ENCODE data around the gene CYB5B.
"Not testable (repeated sequence)": the region's sequence is repeated elsewhere in the genome, so short reads cannot be mapped to it uniquely, and the experiment has no call there.

CYB5B gene

DNA sequence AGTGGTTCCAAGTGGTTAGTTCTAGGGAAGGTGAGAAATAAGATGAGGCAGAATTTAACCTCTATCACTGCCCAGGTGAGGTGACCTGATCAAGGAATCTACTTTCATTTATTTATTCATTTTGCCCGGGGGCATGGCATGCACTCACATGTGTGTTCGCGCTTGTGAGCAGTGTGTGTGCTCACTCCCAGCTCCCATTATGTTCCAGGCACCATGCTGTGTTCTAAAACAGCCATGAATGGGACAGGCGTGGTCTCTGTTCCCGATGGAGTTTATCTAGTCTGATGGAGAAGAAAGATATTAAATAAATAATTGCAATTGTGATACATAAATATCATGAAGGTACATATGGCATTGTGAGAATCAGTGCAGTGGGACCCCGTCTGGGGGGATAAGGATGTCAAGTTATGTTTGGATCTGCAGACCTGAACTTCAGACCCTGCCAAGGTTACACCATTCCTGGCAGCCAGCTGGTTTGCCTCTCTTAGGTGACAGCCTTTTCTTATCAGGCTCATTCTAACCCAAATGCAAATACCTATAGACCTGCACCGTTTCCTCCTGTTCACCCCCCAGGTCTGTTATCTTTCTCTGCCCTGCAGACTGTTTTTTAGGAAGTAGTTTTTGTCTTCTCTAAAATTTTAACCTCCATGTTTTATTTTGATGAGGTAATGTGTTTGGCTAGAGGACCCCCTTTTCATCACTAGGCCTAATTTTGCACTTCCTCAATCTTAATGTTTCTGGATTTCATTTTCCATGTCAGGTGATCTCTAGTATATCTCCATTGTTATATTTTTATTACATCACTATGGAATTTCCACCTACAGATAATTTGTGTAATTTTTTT is 11.8 kb downstream of the CYB5B start:
- peaks cover 84% of the 10 kb centered on the region for H3K36me3 ChIP-seq (ENCODE audit: low read depth)
- H3K27ac ChIP-seq (ENCODE audit: poor library complexity, severe bottlenecking): no peak overlapping the region
- H3K4me3 ChIP-seq (ENCODE audit: severe bottlenecking): no peak overlapping the region
- TF ChIP-seq, protein P1, sequence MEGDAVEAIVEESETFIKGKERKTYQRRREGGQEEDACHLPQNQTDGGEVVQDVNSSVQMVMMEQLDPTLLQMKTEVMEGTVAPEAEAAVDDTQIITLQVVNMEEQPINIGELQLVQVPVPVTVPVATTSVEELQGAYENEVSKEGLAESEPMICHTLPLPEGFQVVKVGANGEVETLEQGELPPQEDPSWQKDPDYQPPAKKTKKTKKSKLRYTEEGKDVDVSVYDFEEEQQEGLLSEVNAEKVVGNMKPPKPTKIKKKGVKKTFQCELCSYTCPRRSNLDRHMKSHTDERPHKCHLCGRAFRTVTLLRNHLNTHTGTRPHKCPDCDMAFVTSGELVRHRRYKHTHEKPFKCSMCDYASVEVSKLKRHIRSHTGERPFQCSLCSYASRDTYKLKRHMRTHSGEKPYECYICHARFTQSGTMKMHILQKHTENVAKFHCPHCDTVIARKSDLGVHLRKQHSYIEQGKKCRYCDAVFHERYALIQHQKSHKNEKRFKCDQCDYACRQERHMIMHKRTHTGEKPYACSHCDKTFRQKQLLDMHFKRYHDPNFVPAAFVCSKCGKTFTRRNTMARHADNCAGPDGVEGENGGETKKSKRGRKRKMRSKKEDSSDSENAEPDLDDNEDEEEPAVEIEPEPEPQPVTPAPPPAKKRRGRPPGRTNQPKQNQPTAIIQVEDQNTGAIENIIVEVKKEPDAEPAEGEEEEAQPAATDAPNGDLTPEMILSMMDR (IDR thresholded peaks at IDR 0.05; ENCODE audit: poor library complexity, severe bottlenecking): no peak
- DNase-seq (ENCODE audit: low spot score) (no peak), ATAC-seq (ENCODE audit: low read depth) (no peak)
- no peaks in the 10 kb centered on the region for H3K4me1 ChIP-seq (ENCODE audit: insufficient read depth, poor library complexity, severe bottlenecking)
- H3K27me3 ChIP-seq (ENCODE audit: insufficient read depth, poor library complexity, severe bottlenecking): no peaks in the 10 kb centered on the region
- H3K9me3 ChIP-seq (ENCODE audit: severe bottlenecking): no peaks in the 10 kb centered on the region

DNA sequence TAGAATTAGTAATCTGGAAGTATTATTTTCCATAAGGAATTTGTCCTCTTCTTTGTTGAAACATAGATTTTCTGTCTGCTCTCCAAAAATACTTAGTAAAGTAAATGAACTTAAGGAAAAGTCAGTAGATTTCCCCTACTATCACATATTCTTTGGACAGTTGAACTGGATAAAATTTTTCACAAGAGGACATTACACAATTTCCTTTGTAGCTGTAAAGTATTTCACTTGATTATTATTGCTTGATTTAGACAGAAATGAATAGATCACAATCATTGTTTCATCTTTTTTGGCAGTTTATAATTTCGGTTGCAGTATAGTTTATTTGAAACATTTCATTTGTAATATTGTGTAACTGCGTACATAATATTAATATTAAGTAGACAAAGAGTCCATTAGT is 12.5 kb downstream of the CYB5B start:
- Histone ChIP-seq H3K4me3 (ENCODE audit: severe bottlenecking) (no peak overlapping the region), H3K36me3 (ENCODE audit: low read depth) (peaks cover 79% of the 10 kb centered on the region), H3K9me3 (ENCODE audit: severe bottlenecking) (no peaks in the 10 kb centered on the region), H3K27ac (ENCODE audit: poor library complexity, severe bottlenecking) (no peak overlapping the region), H3K27me3 (ENCODE audit: insufficient read depth, poor library complexity, severe bottlenecking) (no peaks in the 10 kb centered on the region), H3K4me1 (ENCODE audit: insufficient read depth, poor library complexity, severe bottlenecking) (no peaks in the 10 kb centered on the region)
- no peak for DNase-seq (ENCODE audit: low spot score)
- ATAC-seq (ENCODE audit: low read depth): no peak
- TF ChIP-seq, protein P1 (IDR thresholded peaks at IDR 0.05; ENCODE audit: poor library complexity, severe bottlenecking): no peak

- Histone ChIP-seq H3K27ac (ENCODE audit: poor library complexity, severe bottlenecking) (no peak overlapping the region), H3K36me3 (ENCODE audit: low read depth) (peaks cover 63% of the 10 kb centered on the region), H3K4me1 (ENCODE audit: insufficient read depth, poor library complexity, severe bottlenecking) (peaks cover 7% of the 10 kb centered on the region), H3K4me3 (ENCODE audit: severe bottlenecking) (no peak overlapping the region), H3K27me3 (ENCODE audit: insufficient read depth, poor library complexity, severe bottlenecking) (no peaks in the 10 kb centered on the region), H3K9me3 (ENCODE audit: severe bottlenecking) (no peaks in the 10 kb centered on the region)
- ATAC-seq (ENCODE audit: low read depth) (no peak), DNase-seq (ENCODE audit: low spot score) (no peak)
- TF ChIP-seq, protein P1 (IDR thresholded peaks at IDR 0.05; ENCODE audit: poor library complexity, severe bottlenecking): no peak
Observed at GRCh38 chr16:69438465-69438864, 14.0 kb downstream of the CYB5B start.

DNA sequence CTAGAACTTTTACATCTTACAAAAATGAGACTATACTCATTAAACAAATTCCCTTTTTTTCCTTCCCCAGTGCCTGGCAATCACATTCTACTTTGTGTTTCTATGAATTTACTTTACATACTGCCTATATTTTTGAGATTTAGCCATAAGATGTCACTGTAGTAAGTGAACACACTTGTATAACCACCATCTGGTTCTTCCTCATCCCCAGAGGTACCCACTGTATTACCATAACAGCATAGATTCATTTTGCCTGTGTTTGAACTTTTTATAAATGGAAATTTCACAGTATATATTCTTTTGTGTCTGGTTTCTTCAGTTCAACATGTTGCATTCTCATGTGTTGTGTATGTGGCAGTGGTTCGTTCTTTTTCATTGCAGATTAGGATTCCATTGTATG is 15.8 kb downstream of the CYB5B start:
- TF ChIP-seq, protein P1 (IDR thresholded peaks at IDR 0.05; ENCODE audit: poor library complexity, severe bottlenecking): peak; percentile 7
- ATAC-seq (ENCODE audit: low read depth) (no peak), DNase-seq (ENCODE audit: low spot score) (no peak)
- no peaks in the 10 kb centered on the region for H3K9me3 ChIP-seq (ENCODE audit: severe bottlenecking)
- peaks cover 19% of the 10 kb centered on the region for H3K4me1 ChIP-seq (ENCODE audit: insufficient read depth, poor library complexity, severe bottlenecking)
- no peak overlapping the region for H3K27ac ChIP-seq (ENCODE audit: poor library complexity, severe bottlenecking)
- H3K36me3 ChIP-seq (ENCODE audit: low read depth): peaks cover 52% of the 10 kb centered on the region
- H3K27me3 ChIP-seq (ENCODE audit: insufficient read depth, poor library complexity, severe bottlenecking): no peaks in the 10 kb centered on the region
- no peak overlapping the region for H3K4me3 ChIP-seq (ENCODE audit: severe bottlenecking)

- not testable (repeated sequence) for H3K9me3 ChIP-seq (ENCODE audit: severe bottlenecking); H3K27me3 ChIP-seq (ENCODE audit: insufficient read depth, poor library complexity, severe bottlenecking); ATAC-seq (ENCODE audit: low read depth); H3K27ac ChIP-seq (ENCODE audit: poor library complexity, severe bottlenecking); H3K4me3 ChIP-seq (ENCODE audit: severe bottlenecking); DNase-seq (ENCODE audit: low spot score)
- H3K36me3 ChIP-seq (ENCODE audit: low read depth): peaks cover 52% of the 10 kb centered on the region
- peaks cover 19% of the 10 kb centered on the region for H3K4me1 ChIP-seq (ENCODE audit: insufficient read depth, poor library complexity, severe bottlenecking)
Observed at GRCh38 chr16:69441030-69441429, 16.6 kb downstream of the CYB5B start.
